K562 (cell line): Measurements from ENCODE around the gene HIPK2. TPM values are rescaled to one million over a fixed set of nuclear protein-coding genes. Genes with fewer than 3 reads are reported as not detected.

ENCODE experiments used
- ATAC-seq: fragments of 200-7000 bp; cut with Tn5 transposase; 3 replicates; pipeline ENCODE4 v1.9.1; 2020; ENCODE audit warnings: moderate library complexity
- BruUV-seq: library from RNA; stranded (reverse); fragments of 400-500 nt; replicated peaks from 2 replicates; lab custom pipeline; 2021; lab: Mats Ljungman, UMichigan
- CTCF ChIA-PET: fragments of 300-600 bp; formaldehyde crosslinking; extraction: SDS; loops from one replicate; lab custom pipeline; 2021; ENCODE audit warnings: low intra/inter-chr PET ratio; lab: Yijun Ruan, JAX
- POLR2A ChIA-PET: fragments of 300-600, 350-650 bp; sonication (Branson Sonifier 250); formaldehyde crosslinking; extraction: SDS; loops from one replicate; lab custom pipeline; 2021; ENCODE audit warnings: antibody characterized with exemption, inconsistent platforms; lab: Yijun Ruan, JAX
- DNase-seq, 4 experiments: peaks; one replicate each; pipeline versions ENCODE4 v3.0.0 to v3.0.0-alpha.2; 2011 to 2018; ENCODE audit warnings: low spot score in 3 of 4, mixed read lengths in 3 of 4; ENCODE audit errors: extremely low read depth in 1 of 4
- FAIRE-seq: peaks from 2 replicates; lab custom pipeline; 2011; peaks lifted over from hg19 to GRCh38; lab: Jason Lieb, UNC
- H2AFZ ChIP-seq: 2 replicates; pipeline ENCODE4 v1.6.0; 2011; ENCODE audit warnings: low read depth, low read length, control low read depth, inconsistent platforms
- H3K27ac ChIP-seq: fragments of 200-600 bp; 3 replicates; pipeline ENCODE4 v1.8.0; 2011; ENCODE audit warnings: low read depth, mild to moderate bottlenecking, control low read depth, inconsistent platforms, low read length, moderate library complexity, mixed read lengths; ENCODE audit errors: extremely low read depth
- H3K27me3 ChIP-seq, 2 experiments: fragments of 300-600 bp in 1 of 2; 2 replicates in 1 of 2; 3 replicates in 1 of 2; pipeline versions ENCODE4 v1.6.0 to v1.8.0; 2011; ENCODE audit warnings: inconsistent platforms in 2 of 2, low read length in 2 of 2, mild to moderate bottlenecking in 1 of 2, mixed read lengths in 1 of 2, moderate library complexity in 1 of 2; ENCODE audit not compliant: control insufficient read depth in 2 of 2, insufficient read depth in 2 of 2
- H3K36me3 ChIP-seq: fragments of 300-600 bp; 3 replicates; pipeline ENCODE4 v1.8.0; 2011; ENCODE audit warnings: mild to moderate bottlenecking, low read length, inconsistent platforms; ENCODE audit not compliant: control insufficient read depth, insufficient read depth
- H3K4me1 ChIP-seq, 2 experiments: fragments of 200-600 bp in 1 of 2; replicated peaks in 1 of 2; 2 replicates in 1 of 2; 3 replicates in 1 of 2; pipeline versions ENCODE4 v1.5.1 to v1.8.0; 2011; ENCODE audit warnings: inconsistent platforms in 2 of 2, low read length in 2 of 2, mild to moderate bottlenecking in 1 of 2, mixed read lengths in 1 of 2, moderate library complexity in 1 of 2; ENCODE audit not compliant: control insufficient read depth in 2 of 2, insufficient read depth in 2 of 2
- H3K4me2 ChIP-seq: 2 replicates; pipeline ENCODE4 v1.6.1; 2011; ENCODE audit warnings: low read length, control low read depth, inconsistent platforms, mixed read lengths; ENCODE audit not compliant: insufficient read depth
- H3K4me3 ChIP-seq: fragments of 200-600 bp; sonication (generic), shearing (Covaris generic); 2 replicates; pipeline ENCODE4 v1.5.1; 2016; ENCODE audit warnings: control low read depth, inconsistent platforms
- H3K79me2 ChIP-seq: fragments of 200-600 bp; 3 replicates; pipeline ENCODE4 v1.8.0; 2011; ENCODE audit warnings: low read length, inconsistent platforms; ENCODE audit not compliant: control insufficient read depth, insufficient read depth
- H3K9ac ChIP-seq, 2 experiments: 2 replicates each; pipeline versions ENCODE4 v1.6.0 to v1.6.1; 2011; ENCODE audit warnings: low read depth in 2 of 2, low read length in 2 of 2, control low read depth in 1 of 2, inconsistent platforms in 1 of 2, mild to moderate bottlenecking in 1 of 2, mixed read lengths in 1 of 2; ENCODE audit not compliant: insufficient read depth in 1 of 2
- H3K9me1 ChIP-seq: one replicate; pipeline ENCODE4 v1.6.0; 2011; ENCODE audit warnings: inconsistent platforms, mild to moderate bottlenecking, low read length, moderate library complexity; ENCODE audit not compliant: control insufficient read depth, insufficient read depth
- H3K9me3 ChIP-seq: replicated peaks from 2 replicates; pipeline ENCODE4 v1.5.1; 2011; ENCODE audit warnings: low read depth, low read length, inconsistent platforms; ENCODE audit not compliant: control insufficient read depth, insufficient read depth
- H4K20me1 ChIP-seq: replicated peaks from 2 replicates; pipeline ENCODE4 v1.6.1; 2011; ENCODE audit warnings: low read length, inconsistent platforms, mixed read lengths; ENCODE audit not compliant: control insufficient read depth, insufficient read depth
- ZBTB12 ChIP-seq: fragments of 250-450 bp; sonication (Bioruptor Pico); IDR thresholded peaks from 2 replicates; pipeline ENCODE4 v1.4.0; 2020
- ZBTB33 ChIP-seq: sonication (generic); formaldehyde crosslinking; IDR thresholded peaks from 2 replicates; pipeline ENCODE4 v1.8.1; 2023; ENCODE audit warnings: mild to moderate bottlenecking, missing genetic modification reagents
- ZNF263 ChIP-seq: sonication (generic); formaldehyde crosslinking; IDR thresholded peaks from 2 replicates; pipeline ENCODE4 v1.8.0; 2022; ENCODE audit warnings: mild to moderate bottlenecking, missing genetic modification reagents, borderline replicate concordance
- ZNF561 ChIP-seq: fragments of 450-650 bp; formaldehyde crosslinking; conservative IDR thresholded peaks from 2 replicates; pipeline ENCODE4 v1.4.0; 2020; ENCODE audit warnings: mild to moderate bottlenecking, moderate library complexity
- WGBS: fragments of 100-300 bp; shearing (Covaris generic); methylation state at CpG from one replicate; pipeline ENCODE4 v1.1.6; 2016; ENCODE audit warnings: low coverage, mixed read lengths; ENCODE audit not compliant: insufficient coverage; ENCODE audit errors: missing lambda C conversion rate; 5-methylcytosine and 5-hydroxymethylcytosine counted together
- in situ Hi-C: fragments of 300-500 bp; cut with MboI; formaldehyde crosslinking; loops from 4 replicates; pipeline ENCODE4 v1.15.0; 2018; ENCODE audit warnings: inconsistent platforms, mixed read lengths
- intact Hi-C: fragments of 100-400 bp; cut with micrococcal nuclease; formaldehyde crosslinking; loops from 2 replicates; pipeline ENCODE4 v1.14.2; 2022
- polyA plus RNA-seq, 8 experiments: library from polyadenylated mRNA; depleted of rRNA in 4 of 8; stranded (reverse) in 5 of 8; unstranded in 3 of 8; fragments of >200 nt; fragmentation: Nextera tagmentation in 2 of 8; fragmentation: Illumina TruSeq in 1 of 8; extraction: Ambion mirVana in 2 of 8; extraction: Trizol in 1 of 8; gene quantifications; 2 replicates each; pipeline versions ENCODE4 v1.2.1 to v1.2.3, GENCODE V29; 2011 to 2014; ENCODE audit warnings: inconsistent platforms in 1 of 8, missing spikeins in 1 of 8
- total RNA-seq, 7 experiments: library from RNA; depleted of rRNA in 6 of 7; stranded (reverse); fragments of >200 nt in 6 of 7; fragmentation: Illumina TruSeq in 2 of 7; extraction: Trizol in 2 of 7; gene quantifications; 2 replicates each; pipeline versions ENCODE4 v1.2.1 to v1.2.3, GENCODE V29; 2011 to 2021; ENCODE audit warnings: low replicate concordance in 1 of 7

HIPK2 gene
- total and polyA plus RNA-seq, 9 of the 15 experiments (the other 6 are each of a cell fraction or from before 2014, with no cell fraction given) = 0.69 to 19.8 (median 5.1) TPM

- H4K20me1 ChIP-seq = no peaks in the 10 kb centered on the region
- in situ Hi-C loops = no loop called here
- CTCF ChIA-PET = no interaction called here
- peaks cover 0 to under 1% of the 10 kb centered on the region in 2 experiments; a peak in 1 of 5 replicates for H3K27me3 ChIP-seq
- no peak for TF ChIP-seq ZBTB12
- TF ChIP-seq, all 486 proteins: peak for 0
- peak; percentile 32 for FAIRE-seq
- intact Hi-C loops = no loop called here
- Histone ChIP-seq H2AFZ (no peak overlapping the region), H3K27ac (no peak overlapping the region), H3K4me3 (no peak overlapping the region), H3K36me3 (peaks cover 7% of the 10 kb centered on the region; the same call in 1 of the 3 replicates), H3K9me1 (no peaks in the 10 kb centered on the region), H3K4me2 (no peak overlapping the region), H3K9me3 (no peaks in the 10 kb centered on the region), H3K4me1 (peaks cover 0 to 12% of the 10 kb centered on the region in 2 experiments; a peak in 2 of 5 replicates), H3K9ac (no peak overlapping the region), H3K79me2 (no peaks in the 10 kb centered on the region)
- no peak for ATAC-seq
- DNase-seq = no peak
- 74% methylated on average over 9 of the region's 9 CpGs for WGBS
- BruUV-seq = no TSS peak
- POLR2A ChIA-PET = interaction anchor here (0.7 kb wide), 2 partner anchors 419 to 568 kb away, joined by 3 read pairs; no protein-coding TSS in a partner anchor
These were observed 203.9 kb downstream of the HIPK2 start for GRCh38 chr7:139573871-139574270.

GRCh38 chr7:139572704-139573385 lies 205.0 kb downstream of the HIPK2 start:
- no peak for DNase-seq
- Histone ChIP-seq H3K4me2 (no peak overlapping the region), H3K36me3 (peaks cover 7% of the 10 kb centered on the region; the same call in 1 of the 3 replicates), H4K20me1 (no peaks in the 10 kb centered on the region), H3K4me3 (no peak overlapping the region), H3K9ac (peak overlapping the region in 1 of 2 experiments; percentile 20; a peak in 1 of 4 replicates), H3K9me1 (no peaks in the 10 kb centered on the region), H3K9me3 (no peaks in the 10 kb centered on the region), H3K27ac (no peak overlapping the region), H3K79me2 (no peaks in the 10 kb centered on the region), H3K27me3 (peaks cover 0 to 11% of the 10 kb centered on the region in 2 experiments; a peak in 1 of 5 replicates), H3K4me1 (peaks cover 0 to 12% of the 10 kb centered on the region in 2 experiments; a peak in 2 of 5 replicates), H2AFZ (no peak overlapping the region)
- FAIRE-seq = no peak
- TF ChIP-seq ZNF263 (CRISPR knock-in tag) (0 out of 2 replicates have a peak, but pooled peaks have one; percentile 32), ZBTB33 (peak; percentile 56; the same call in 1 of the 2 replicates), ZNF561 (CRISPR knock-in tag) (no peak)
- CTCF ChIA-PET = interaction anchor here (0.7 kb wide), 1 partner anchor 73 kb away, joined by 3 read pairs; no protein-coding TSS in a partner anchor
- WGBS = 80% methylated on average over 25 of the region's 38 CpGs
- intact Hi-C loops (no loop called here), in situ Hi-C loops (no loop called here)
- no peak for ATAC-seq
- no TSS peak for BruUV-seq
- POLR2A ChIA-PET = no interaction called here
